Stimulated activated CD4-positive, alpha-beta T cell treated with anti-CD3 and anti-CD28 coated beads, Interleukin-4, amount 100 ng/mL, for 24 hours (primary cell): ENCODE data around the gene MAP3K13.
"Not testable (repeated sequence)": the region's sequence is repeated elsewhere in the genome, so short reads cannot be mapped to it uniquely, and the experiment has no call there.

Experiments
- DNase-seq: peaks from one replicate; pipeline ENCODE4 v3.0.0-alpha.2; 2020

MAP3K13 gene

GRCh38 chr3:185341616-185342458, 21.1 kb upstream of the MAP3K13 start:
- no peak for DNase-seq

- DNase-seq = no peak
These were observed 20.3 kb upstream of the MAP3K13 start for GRCh38 chr3:185342459-185343174.

- no peak for DNase-seq
These were observed 15.5 kb upstream of the MAP3K13 start for GRCh38 chr3:185347399-185347798.

DNA sequence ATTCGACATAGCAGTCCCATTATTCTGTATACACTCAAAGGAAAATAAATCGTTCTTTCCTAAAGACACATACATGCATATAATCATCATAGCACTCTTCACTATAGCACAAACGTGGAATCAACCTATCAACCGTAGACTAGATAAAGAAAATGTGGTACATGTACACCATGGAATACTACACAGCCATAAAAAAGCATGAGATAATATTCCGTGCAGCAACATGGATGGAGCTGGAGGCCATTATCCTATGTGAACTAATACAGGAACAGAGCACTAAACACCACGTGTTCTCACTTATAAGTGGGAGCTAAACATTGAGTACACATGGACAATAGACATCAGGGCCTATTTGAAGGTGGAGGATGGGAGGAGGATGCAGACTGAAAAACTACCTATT, 12.1 kb upstream of the MAP3K13 start:
- DNase-seq = no peak

GRCh38 chr3:185351396-185351795, 11.5 kb upstream of the MAP3K13 start:
- DNase-seq = no peak

GRCh38 chr3:185353225-185353624, 9.7 kb upstream of the MAP3K13 start:
- DNase-seq = no peak

DNA sequence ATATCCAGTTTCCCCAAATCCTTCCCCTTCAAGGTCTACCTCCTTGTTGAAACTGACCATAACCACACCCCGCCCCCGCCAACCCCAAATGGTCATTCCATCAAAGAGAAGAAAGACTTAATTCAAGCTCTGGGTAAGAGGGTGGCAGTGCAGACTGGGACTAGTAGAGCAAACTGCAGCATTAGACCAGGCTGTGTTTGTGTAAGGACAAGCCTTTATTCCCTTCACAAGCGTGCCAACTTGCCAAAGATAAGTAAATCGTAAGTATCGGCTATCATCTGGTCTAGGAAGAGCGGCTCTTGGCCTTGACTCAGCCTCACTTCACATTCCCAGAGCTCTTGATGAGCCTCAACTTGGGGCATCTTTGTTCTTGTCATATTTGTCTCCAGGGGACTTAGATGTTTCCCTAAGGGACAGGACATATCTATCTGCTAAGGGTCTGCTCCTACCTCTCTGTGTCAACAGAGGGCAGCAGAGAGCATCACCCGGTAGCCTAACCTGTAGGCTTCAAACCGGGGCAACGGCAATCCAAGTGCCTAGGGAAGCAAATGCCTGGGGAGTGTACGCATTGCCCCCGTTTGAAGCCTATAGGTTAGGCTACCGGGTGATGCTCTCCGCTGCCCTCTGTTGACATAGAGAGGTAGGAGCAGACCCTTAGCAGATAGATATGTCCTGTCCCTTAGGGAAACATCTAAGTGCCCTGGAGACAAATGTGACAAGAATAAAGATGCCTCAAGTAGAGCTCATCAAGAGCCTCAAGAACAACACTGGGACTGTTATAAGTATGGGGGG, 8.9 kb upstream of the MAP3K13 start:
- DNase-seq = peak; percentile 75

- no peak for DNase-seq
These were observed 6.4 kb upstream of the MAP3K13 start for GRCh38 chr3:185356499-185356898.

DNA sequence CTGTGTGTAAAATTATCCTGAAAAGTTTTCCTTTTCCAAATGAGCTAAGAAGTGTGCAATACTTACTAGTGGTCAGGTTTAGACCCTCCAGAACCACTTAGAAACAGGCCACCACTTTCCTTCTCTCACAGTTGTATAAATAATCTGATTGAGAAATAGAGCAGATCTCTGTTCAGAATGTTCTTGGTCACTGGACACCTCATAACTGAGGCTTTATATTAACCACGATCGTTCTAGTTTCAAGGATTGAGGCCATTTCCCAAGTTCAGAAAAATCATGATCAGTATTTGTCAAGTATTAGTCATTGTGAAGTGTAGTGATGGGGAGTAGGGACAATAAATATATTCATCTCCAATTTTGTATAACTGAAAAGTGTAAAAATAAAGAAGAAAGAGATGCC, 1.0 kb upstream of the MAP3K13 start:
- no peak for DNase-seq

- DNase-seq = no peak
These were observed 797 bp downstream of the MAP3K13 start for GRCh38 chr3:185363662-185364203.

DNA sequence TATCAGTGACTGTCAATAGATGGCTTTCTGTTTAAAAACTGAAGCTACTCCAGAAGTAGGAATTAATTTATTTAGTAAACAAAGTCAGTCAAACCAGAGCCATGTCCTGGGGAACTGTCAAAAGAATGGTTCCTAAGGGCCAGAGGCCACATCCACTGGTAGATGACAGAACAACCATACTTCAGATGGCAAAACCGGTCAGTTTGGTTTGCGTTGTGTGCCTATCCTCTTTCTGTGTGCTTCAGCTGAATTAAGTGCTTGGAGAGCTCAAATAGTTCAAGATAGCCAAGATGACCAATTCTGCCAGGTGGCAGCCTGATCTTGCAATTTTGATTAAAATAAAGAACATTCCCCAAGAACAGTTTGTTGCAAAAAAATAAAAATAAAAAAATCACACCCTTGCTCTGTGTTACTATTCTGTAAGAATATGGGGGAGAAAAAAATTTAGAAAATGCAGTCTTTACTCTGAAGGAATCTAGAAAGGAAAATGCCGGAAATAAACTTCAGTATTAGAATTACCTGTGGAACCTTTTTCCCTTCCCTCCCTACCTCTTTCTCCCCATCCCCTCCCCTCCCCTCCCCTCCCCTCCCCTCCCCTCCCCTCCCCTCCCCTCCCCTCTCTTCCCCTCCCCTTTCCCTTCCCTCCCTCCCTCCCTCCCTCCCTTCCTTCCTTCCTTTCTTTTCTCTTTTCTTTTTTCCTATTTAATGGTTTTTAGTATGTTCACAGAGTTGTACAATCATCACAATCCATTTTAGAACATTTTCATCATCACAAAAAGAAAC, 2.5 kb downstream of the MAP3K13 start:
- DNase-seq = no peak

DNA sequence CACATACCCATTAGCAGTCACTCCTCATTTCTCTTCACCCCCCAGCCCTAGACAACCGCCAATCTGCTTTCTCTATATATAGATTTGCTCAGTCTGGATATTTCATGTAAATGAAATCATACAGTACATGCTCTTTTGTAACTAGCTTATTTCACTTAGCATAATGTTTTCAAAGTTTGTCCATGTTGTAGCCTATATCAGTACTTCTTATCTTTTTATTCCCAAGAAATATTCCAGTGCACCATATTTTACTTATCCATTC, 3.1 kb downstream of the MAP3K13 start:
- DNase-seq = no peak

GRCh38 chr3:185366913-185367312, 4.0 kb downstream of the MAP3K13 start:
- DNase-seq = no peak

DNA sequence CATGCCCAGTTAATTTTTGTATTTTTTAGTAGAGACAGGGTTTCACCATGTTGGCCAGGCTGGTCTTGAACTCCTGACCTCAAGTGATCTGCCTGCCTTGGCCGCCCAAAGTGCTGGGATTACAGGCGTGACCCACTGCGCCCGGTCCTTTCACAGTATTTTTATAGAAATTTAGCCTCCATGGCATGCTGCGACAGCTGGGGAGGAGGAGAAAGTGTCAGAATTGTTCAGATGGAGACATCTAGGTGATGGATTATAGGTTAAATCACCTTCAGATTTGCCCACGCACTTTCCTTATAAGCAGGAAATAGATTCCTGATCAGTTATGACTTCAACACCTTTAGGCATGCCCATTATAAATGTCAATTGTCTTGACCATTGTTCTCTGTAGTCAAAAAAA, 7.4 kb downstream of the MAP3K13 start:
- not testable (repeated sequence) for DNase-seq

- DNase-seq = no peak
These were observed 8.6 kb downstream of the MAP3K13 start for GRCh38 chr3:185371306-185372074.

GRCh38 chr3:185381320-185382058, 18.6 kb downstream of the MAP3K13 start:
- no peak for DNase-seq

GRCh38 chr3:185382154-185382553, 19.2 kb downstream of the MAP3K13 start:
- DNase-seq = no peak

DNA sequence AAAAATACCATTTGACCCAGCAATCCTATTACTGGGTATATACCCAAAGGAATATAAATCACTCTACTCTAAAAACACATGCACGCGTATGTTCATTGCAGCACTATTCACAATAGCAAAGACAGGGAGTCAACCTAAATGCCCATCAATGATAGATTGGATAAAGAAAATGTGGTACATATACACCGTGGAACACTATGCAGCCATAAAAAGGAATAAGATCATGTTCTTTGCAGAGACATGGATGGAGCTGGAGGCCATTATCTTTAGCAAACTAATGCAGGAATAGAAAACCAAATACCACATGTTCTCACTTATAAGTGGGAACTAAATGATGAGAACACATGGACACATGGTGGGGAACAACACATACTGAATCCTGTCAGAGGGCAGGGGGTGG, 23.6 kb downstream of the MAP3K13 start:
- DNase-seq = not testable (repeated sequence)

DNA sequence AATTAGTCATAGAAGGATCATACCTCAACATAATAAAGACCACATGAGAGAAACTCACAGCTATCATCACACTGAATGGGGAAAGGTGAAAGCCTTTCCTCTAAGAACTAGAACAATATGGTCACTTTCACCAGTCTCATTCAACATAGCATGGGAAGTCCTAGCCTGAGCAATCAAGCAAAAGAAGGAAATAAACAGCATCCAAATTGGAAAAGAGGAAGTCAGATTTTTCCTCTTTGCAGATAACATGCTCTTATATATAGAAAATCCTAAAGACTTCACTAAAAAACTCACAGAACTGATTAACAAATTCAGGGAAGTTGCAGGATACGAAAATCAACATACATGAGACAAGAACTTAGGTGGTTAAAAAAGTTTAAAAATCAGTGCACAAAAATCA, 24.7 kb downstream of the MAP3K13 start:
- no peak for DNase-seq

DNA sequence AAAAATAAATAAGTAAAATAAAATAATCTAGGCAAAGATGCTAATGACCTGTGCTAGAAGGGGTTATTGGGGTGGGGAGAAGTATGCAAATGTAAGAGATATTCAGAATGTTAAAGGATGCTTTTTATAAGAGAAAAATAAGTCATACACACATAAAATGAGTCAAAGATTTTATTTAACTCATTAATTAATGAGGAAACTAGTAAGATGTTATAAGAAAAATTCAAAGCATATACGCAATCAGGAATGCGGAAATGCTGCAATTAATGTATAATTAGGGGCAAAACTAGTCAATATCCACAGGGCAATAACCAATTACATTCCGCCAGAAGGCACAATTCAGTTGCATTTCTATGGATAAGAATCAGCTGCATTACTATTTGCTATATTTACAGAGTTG, 30.1 kb downstream of the MAP3K13 start:
- DNase-seq = no peak

DNA sequence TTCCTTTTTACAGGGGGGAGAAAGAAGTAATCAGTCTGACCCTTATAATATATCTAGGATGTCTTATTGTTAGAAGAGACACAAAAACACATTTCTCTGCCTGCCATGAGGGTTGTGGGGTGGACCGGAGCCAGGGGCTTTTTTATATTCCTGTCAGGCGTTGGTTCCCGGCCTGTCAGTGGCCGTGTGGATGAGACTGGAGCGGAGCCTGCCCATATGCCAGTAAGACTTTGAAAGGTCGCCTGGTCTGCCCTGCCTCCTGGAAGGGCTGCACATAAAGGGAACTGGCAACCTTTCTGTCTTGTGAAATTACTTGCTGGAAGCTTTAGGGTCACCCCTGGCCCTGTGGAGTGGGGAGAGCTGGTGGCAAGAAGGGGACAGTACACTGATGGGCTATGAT, 34.7 kb downstream of the MAP3K13 start:
- DNase-seq = no peak
